ENCODE measurements around the gene F10.

Gene F10

DNA sequence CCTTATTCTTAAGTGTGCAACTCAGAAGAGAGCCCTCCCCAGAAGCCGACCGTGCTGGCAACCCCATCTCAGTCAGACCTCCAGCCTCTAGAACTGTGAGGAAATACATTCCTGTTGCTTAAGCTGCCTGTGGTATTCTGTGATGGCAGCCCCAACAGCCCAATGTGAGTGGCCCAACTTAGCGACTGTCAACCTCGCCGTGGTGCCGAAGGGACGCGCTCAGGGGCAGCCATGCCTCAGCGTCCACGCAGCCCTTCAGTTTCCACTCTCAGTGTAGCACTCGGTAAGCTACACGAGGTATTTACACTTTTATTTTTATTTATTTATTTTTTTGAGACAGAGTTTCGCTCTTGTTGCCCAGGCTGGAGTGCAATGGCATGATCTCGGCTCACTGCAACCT, 54.2 kb downstream of the F10 start:
- no peak for DNase-seq

DNA sequence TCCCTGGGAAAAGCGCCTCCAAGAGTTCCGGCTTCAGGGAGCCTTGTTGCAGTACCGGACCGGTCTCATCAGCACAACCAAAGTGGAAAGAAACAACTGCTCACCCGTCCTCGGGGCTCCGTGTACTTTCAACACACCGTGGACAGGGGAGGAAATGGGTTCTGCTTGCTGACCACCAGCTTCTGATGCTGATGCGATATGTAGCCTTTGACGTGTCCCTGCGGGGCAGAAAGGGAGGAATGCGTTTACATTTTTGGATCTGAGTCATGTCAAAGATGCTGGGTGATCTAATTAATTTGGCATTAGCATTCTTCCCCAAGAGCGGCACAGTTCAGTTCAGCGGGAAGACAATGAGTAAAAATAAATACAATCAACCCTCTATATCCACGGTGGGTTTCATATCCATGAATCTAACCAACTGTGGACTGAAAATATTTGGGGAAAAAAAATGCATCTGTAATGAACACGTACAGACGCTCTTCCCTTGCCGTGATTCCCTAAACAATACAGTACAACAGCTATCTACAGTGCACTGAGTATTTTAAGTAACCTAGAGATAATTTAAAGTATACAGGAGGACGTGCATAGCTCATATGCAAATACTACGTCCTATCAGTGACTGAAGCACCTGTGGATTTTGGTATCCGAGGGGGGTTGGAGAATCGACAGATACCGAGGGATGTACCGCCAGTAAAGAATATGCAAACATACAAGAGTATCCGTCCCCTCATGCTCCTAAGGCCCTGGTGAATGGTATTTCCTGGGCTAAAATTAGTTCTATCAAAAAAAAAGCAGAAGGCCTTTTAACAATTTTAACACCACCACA, 55.7 kb downstream of the F10 start:
- peak; percentile 93 for DNase-seq

DNA sequence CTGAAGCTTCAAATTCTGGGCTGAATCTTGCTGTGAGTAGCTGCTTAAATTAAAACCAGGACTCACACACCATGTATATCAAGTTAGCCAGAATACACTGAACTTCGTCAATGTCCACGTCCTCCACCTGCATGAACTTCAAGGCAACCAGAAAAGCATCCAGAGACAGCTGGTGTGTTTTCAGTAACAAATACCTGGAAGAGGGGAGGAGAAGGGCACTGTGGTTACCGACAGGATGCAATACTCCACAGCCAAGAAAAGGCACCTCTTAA, 56.2 kb downstream of the F10 start:
- no peak for DNase-seq

DNA sequence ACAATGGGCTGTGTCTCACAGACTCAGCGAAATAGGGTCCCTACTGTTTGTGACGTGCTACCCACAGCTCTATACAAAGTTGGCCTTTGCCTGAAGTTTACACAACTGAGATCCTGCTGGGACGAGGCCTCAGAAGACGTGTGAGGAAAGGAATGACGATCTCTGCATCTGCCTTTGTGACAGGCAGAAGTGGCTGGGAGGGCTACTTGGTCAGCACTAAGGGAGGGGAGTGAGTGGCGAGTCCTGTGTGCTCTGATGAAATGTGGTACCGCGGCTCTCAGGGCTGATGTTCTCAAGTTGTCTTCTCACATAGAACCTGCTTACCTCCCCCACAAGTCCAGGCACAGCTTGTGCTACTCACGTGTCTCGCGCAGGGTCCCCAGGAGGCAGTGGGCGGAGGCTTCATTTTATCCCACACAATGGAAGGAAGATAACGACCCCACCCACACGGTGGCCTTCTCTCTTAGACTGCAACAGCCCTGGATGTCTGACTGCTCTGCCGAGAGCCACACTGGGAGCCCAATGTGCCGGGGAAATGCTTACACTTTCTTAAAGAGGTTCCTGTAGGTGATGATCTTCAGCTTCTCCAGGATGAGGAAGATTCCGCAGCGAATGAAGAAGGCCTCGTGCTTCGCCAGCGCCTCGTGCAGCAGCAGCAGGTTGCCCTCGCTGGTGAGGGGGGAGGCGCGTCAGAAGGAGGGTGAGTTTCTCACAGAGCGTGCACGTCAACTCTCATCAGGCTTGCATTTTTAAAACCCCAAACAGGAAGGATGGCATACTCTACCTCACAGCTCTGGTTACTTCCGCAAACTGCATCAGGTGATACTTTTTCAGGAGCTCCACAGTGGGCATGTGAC, 57.0 kb downstream of the F10 start:
- DNase-seq = no peak

DNA sequence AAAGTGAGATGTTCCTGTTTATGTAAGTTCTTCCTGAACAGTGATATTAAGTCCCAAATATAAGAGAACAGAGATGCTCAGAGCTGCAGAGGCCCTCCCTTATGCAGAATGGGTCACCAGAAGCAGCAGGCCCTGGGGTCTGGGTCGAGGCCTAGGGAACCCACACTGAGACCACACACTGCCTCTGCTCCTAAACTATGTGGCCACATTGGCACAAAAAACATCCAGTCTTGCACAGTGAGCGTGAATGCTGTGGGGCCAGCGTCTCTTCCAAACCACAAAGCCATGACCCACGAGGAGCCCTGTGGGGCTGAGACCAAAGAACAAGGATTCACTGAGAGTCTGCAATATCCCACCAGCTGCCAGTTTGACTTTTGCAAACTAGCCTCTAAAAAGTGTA, 59.4 kb downstream of the F10 start:
- DNase-seq = no peak

DNA sequence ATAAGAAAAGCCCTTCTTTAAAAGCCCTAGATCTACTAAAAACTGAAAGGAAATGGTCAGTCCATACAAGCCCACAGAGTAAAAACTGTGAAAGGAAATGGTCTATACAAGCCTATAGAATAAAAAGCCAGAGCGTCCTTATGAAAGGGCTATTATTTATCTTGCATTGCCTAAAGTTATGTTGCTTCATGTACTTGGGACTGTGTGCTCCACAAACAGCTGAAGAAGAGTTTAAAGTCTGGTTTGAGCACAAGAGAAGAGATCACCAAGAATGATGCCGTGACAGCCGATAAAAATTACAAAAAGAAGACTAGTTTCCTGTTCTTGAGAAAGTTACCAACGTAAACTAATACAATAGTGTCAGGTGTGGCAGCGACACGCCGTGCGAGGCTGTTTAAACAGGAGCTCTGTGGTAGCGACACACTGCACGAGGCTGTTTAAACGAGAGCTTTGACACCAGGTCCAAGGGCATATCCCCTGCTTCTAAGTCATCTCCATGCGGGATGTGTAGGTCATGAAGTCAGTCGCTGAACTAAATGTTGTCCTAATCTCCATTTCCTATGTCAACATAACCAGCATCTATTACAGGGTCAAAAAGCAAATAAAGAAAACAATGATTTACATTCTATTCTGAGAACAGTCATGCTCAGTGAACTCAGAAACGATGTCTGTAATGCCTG, 61.0 kb downstream of the F10 start:
- DNase-seq = no peak

DNA sequence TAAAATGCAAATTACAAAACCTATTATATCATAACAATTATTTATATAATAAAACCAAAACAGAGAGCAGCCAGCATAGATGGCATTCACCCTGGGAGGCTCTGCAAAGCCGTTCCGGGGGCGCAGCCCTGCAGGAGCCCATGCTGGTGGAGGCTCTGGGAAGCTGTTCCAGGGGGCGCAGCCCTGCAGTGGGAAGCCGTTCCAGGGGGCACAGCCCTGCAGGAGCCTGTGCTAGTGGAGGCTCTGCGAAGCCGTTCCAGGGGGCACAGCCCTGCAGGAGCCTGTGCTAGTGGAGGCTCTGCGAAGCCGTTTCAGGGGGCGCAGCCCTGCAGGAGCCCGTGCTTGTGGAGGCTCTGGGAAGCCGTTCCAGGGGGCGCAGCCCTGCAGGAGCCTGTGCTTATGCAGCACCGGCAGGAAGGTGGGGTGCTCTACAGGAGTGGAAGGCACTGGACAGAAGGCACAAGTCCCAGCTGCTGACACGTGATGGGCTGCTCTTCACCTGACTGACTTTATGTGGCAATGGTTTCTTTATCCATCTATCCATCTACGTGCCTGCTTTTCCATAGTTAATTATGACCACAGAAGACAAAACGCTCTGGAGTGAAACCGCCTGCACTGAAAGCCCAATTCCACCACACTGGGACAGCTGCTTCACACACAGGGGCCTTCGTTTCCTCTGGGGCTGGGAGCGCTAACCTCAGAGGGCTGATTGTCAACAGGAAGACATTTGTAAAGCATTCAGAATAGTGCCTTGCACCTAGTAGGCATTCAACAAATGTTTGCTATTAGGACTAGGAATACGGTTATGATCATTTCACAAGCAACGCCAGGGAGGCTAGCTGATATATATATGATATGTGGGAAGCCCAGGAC, 62.2 kb downstream of the F10 start:
- no peak for DNase-seq

DNA sequence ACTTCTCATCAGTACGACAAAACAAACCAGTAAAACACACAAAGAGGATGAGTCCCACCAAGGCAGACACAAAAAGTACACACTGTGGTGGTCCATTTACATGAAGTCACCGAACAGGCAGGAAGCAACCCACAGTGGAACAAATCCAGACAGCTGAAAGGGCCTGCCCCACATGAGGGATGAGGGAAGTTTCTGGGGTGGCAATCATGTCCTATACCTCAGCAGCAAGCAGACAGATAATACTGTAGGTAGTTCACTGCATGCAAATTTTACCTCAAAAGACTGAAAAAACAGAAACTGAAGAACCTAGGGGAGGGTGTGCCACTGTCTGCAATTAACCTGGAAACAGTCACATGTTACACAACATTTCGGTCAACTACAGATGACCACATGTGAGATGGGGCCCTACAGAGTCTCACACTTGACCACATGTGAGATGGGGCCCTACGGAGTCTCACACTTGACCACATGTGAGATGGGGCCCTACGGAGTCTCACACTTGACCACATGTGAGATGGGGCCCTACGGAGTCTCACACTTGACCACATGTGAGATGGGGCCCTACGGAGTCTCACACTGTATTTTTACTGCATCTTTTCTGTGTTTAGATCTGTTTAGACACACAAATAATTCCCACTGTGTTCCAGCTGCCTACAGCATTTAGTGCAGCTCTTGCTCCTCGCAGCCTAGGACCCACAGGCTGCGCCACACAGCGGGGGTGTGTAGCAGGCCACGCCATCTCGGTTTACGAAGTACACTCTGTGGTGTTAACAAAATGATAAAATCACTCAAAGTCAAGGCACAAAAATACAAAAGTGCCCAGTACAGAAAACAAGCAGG, 63.7 kb downstream of the F10 start:
- no peak for DNase-seq

DNA sequence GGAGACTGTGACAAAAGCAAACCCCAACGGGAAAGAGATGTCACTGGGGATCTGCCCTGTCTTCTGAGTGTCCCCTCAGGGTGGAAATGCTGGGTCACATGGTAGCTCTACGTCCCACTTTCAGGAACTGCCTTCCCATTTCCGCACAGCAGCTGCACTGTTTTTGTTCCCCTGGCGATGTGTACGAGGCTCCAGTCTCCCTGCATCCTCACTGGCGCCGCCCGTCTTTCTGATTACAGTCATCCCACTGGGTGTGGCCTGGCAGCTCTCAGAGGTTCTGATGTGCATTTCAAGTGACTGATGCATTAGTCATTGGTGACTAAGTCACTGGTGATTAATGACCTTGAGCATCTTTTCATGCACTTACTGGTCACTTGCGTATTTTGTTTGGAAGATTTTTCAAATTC, 64.7 kb downstream of the F10 start:
- peak; percentile 99 for DNase-seq

DNA sequence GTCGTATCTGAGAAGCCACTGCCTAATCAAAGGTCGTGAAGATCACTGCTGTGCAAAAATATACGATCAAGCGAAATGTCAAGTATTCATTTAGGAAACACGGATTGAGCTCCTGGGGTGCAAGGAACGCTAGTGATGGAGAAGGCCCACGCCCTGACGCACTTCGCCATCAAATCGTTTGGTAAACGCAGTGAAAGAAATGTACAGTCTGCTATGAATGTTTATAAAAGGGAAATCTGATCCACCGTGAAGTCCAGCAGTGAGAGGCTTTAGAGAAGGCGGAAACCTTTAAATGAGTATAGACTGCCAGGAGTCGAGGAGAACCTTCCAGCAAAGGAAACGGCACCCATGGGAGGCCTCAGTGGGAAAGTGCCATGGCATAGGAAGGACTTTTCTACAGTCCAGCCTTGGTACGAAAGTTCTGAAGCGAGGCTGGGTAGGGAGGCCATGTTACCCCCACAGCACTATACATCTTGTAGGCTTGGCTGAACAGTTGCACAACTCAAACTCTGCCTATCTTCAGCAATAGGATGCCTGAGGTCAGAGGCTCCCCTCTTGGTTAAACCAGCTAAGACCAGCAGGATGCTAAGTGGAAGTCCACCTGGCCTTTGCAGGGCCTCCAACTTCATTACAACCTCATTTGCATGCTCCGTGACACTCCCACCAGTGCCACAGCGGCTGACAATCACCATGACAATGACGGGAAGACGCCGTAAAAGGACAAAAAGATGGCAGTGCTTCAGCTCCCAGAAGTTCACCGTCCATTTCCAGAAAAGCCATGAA, 65.5 kb downstream of the F10 start:
- DNase-seq = no peak

DNA sequence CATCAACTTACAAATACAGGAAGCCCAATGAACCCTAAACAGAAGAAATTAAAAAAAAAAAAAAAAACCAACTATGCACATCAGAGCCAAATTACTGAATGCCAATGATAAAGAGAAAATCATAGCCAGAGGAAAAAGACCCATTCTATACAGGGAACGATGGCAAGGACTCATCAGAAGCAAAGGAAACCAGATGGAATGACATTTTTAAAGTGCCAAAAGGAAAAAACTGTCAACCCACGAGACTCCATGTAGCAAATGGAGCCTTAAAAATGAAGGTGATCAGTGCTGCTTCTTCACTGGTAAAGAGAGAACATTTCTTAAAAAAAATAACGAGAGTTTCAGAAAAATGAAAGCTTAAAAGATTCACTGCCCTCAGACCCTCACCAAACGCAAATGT, 67.6 kb downstream of the F10 start:
- no peak for DNase-seq

DNA sequence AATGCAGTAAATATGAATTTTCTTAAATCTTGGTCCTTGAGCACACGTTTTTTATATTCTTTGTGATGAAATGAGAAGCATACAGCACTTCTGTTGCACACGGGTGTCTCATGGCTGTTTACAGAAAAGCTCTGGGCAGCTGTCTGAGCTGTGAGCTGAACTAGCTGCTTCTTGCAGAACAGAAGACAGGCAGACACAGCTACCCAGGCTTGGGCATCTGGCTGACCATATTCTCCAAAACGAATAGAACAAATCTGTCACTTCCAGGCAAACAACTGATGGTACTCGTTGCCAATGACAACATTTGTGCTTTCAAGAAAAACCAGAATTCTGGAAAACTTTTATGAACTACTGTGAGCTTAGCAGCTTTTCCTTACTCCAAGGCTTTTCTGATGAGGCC, 69.7 kb downstream of the F10 start:
- no peak for DNase-seq

DNA sequence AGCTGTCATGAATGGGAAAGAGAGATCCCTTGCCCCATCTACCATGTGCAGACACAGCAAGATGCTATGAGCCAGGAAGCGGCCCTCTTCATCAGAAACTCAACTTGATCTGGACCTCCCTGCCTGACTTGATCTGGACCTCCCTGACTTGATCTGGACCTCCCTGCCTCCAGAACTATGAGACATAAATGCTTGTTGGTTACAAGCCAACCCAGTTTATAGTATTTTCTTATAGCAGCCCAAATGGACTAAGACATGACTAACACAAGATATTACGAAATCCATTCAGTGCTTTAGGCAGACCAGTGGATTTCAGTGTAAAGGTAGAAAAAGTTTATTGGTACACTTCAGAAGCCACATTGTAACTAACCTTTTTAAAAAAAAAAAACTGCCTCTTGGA, 70.3 kb downstream of the F10 start:
- DNase-seq = peak; percentile 65

DNA sequence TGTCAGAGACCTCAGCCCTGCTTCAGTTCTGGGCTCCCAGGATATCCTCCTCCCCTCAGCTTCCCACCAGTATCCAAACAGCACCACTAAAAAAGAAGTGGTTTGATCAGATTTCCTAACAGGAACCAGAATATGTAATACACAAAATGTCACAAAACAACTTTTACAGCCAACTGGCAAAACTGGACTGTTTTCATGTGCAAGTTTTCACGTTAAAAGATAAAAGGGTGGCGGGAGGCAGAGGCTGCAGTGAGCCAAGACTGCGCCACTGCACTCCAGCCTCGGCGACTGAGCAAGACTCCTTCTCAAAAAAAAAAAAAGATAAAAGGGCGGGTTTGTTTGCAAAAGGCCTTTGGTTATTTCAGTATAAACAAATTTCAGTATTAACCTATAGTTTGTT, 72.8 kb downstream of the F10 start:
- DNase-seq = no peak

DNA sequence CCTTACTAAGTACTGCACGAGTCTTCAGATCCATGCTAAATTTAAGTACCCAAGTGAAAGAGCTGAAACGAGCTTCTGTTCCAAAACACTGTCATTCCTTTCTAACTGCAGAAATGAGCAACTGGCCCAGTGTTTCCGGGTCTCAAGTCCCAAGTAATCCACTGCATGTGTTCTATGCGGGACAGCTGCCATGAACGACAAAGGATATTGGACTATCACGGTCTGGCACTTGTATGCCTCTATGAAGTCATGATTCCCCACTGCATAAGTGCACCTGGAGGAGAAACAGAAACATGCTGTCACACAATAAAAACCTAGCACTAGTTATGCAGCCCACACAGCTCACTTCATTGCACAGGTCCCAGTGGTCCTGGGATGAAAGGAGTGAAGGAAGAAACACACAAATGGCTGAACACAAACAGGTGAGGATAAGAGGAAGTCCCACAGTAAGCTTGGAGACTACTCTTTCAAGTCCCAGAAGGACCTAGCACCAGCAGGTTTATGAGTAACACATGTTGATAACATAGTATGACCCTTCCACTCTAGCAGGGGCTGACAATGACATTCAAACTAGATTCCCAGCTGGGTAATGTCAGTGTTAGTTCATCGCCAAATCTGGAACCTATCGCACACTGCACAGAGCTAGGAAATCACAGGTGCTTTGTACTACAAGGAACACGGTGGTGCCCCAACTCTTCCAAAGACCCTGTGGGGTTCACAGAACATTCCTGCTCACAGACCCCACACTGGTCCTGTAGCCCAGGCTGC, 74.6 kb downstream of the F10 start:
- no peak for DNase-seq
